Measurements from ENCODE around the gene SUPT3H. TPM values are rescaled to one million over a fixed set of nuclear protein-coding genes. Genes with fewer than 3 reads are reported as not detected.

SUPT3H gene
- total RNA-seq, 2 donors from 2014 or later: 2.5 to 4.5 TPM

- H3K36me3 ChIP-seq: no peaks in the 10 kb centered on the region
- no peak for TF ChIP-seq CTCF (IDR thresholded peaks at IDR 0.05)
- H3K4me1 ChIP-seq: peaks cover 0 to 9% of the 10 kb centered on the region in 2 donors
- H3K27ac ChIP-seq: no peak overlapping the region
- H3K4me3 ChIP-seq: no peak overlapping the region
- DNase-seq (ENCODE audit: low spot score): no peak
- H3K27me3 ChIP-seq: no peaks in the 10 kb centered on the region
- no peaks in the 10 kb centered on the region for H3K9me3 ChIP-seq
Measured at GRCh38 chr6:44965708-44966107, 412.0 kb downstream of the SUPT3H start.

GRCh38 chr6:44960898-44961297 is 416.8 kb downstream of the SUPT3H start:
- DNase-seq (ENCODE audit: low spot score): no peak
- Histone ChIP-seq H3K9me3 (no peaks in the 10 kb centered on the region), H3K4me1 (no peaks in the 10 kb centered on the region), H3K4me3 (no peak overlapping the region), H3K36me3 (no peaks in the 10 kb centered on the region), H3K27me3 (no peaks in the 10 kb centered on the region), H3K27ac (no peak overlapping the region)
- no peak for TF ChIP-seq CTCF (IDR thresholded peaks at IDR 0.05)

GRCh38 chr6:44959651-44960050 is 418.1 kb downstream of the SUPT3H start:
- Histone ChIP-seq H3K27ac (no peak overlapping the region), H3K4me3 (no peak overlapping the region), H3K9me3 (no peaks in the 10 kb centered on the region), H3K4me1 (no peaks in the 10 kb centered on the region), H3K36me3 (no peaks in the 10 kb centered on the region), H3K27me3 (no peaks in the 10 kb centered on the region)
- DNase-seq (ENCODE audit: low spot score): no peak
- TF ChIP-seq CTCF (IDR thresholded peaks at IDR 0.05): no peak

- no peak overlapping the region for H3K27ac ChIP-seq
- no peaks in the 10 kb centered on the region for H3K27me3 ChIP-seq
- H3K4me1 ChIP-seq: no peaks in the 10 kb centered on the region
- TF ChIP-seq CTCF (IDR thresholded peaks at IDR 0.05): no peak
- no peaks in the 10 kb centered on the region for H3K9me3 ChIP-seq
- peaks cover 3% of the 10 kb centered on the region for H3K36me3 ChIP-seq
- H3K4me3 ChIP-seq: no peak overlapping the region
- DNase-seq (ENCODE audit: low spot score): no peak
Measured at GRCh38 chr6:44957156-44957555, 420.6 kb downstream of the SUPT3H start.

GRCh38 chr6:44956396-44956795 is 421.3 kb downstream of the SUPT3H start:
- H3K4me3 ChIP-seq: no peak overlapping the region
- H3K36me3 ChIP-seq: peaks cover 4% of the 10 kb centered on the region
- H3K9me3 ChIP-seq: no peaks in the 10 kb centered on the region
- DNase-seq (ENCODE audit: low spot score): no peak
- no peaks in the 10 kb centered on the region for H3K4me1 ChIP-seq
- TF ChIP-seq CTCF (IDR thresholded peaks at IDR 0.05): no peak
- no peak overlapping the region for H3K27ac ChIP-seq
- no peaks in the 10 kb centered on the region for H3K27me3 ChIP-seq

GRCh38 chr6:44955145-44955544 is 422.6 kb downstream of the SUPT3H start:
- Histone ChIP-seq H3K36me3 (peaks cover 4% of the 10 kb centered on the region), H3K4me3 (no peak overlapping the region), H3K27me3 (no peaks in the 10 kb centered on the region), H3K4me1 (no peaks in the 10 kb centered on the region), H3K9me3 (peaks cover 0 to 3% of the 10 kb centered on the region in 2 donors), H3K27ac (no peak overlapping the region)
- TF ChIP-seq CTCF (IDR thresholded peaks at IDR 0.05): no peak
- DNase-seq (ENCODE audit: low spot score): no peak

Data from right atrium auricular region (tissue), 2 donors.